ENCODE data around the gene AMZ2.
A peak's percentile ranks its signal among the peaks of the same experiment; 100 is the strongest.
"Not testable (repeated sequence)": the region's sequence is repeated elsewhere in the genome, so short reads cannot be mapped to it uniquely, and the experiment has no call there.

AMZ2 gene

DNA sequence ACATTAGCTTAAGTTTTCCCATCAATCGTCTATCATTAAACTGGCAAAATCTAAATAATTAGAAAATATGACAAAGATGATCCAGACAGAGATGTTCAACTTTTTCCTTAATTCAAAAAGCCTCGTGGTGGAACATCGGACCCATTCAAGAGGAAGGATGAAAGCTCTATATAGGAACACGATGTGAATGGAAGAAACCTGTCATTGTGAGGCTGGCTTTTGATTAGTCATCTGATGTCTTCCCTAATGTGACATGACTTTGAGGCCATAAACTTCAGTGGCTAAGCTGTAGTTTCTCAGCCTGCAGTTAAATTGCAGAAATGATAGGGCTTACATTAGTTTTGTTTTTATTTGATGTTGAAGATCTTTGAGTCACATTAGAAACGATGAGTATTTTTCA is 1.0 kb downstream of the AMZ2 start:
- no peak for DNase-seq (ENCODE audit: low read depth in 1 of 2, low spot score in 1 of 2)

DNA sequence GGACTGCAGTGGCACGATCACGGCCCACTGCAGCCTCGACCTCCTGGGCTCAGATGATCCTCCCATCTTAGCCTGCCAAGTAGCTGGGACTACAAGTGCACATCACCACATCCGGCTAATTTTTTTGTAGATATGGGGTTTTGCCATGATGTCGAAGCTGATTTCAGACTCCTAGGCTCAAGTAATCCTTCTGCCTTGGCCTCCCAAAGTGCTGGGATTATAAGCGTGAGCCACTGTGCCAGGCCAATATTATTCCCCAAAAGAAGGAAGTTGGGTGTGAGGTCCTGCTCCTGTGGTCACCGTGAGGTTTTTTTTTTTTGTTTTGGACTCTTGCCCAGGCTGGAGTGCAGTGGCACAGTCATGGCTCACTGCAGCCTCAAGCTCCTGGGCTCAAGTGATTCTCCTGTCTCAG is 1.5 kb downstream of the AMZ2 start:
- DNase-seq (ENCODE audit: low read depth in 1 of 2, low spot score in 1 of 2), result no peak

DNA sequence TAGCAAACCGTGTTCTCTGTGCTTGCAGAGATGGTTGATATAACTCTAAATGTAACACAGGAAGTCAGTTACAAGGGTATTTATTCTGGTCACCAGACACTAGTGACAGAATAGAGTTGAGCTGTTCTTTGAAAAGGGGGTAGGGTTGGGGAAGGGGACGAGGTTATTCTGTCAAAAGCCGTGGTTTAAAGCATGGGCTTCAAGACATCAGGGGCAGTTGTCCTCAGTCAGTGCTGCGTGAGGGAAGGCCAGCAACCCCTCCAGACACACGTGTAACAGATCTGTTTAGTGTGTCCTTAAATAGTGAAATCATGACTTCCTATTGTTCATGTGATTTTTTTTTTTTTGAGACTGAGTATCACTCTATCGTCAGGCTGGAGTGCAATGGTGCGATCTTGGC is 5.6 kb downstream of the AMZ2 start:
- DNase-seq (ENCODE audit: low read depth in 1 of 2, low spot score in 1 of 2), result not testable (repeated sequence)

DNA sequence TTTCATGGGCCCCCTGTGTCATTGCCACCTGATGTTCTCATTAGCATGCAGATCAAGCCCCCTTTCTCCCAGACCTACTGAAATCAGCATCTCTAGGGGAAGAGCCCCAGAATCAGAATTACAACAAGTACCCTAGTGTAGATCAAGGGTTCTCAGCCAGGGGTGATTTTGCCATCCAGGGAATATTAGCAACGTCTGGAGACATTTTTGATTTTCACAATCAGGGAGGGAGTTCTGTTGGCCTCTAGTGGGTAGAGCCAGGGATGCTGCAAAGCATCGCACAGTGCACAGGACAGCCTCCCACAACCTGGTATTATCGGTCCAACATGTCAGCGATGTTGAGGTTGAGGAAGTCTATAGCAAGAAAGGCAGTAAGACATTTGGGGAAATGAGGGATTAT is 7.3 kb downstream of the AMZ2 start:
- DNase-seq (ENCODE audit: low read depth in 1 of 2, low spot score in 1 of 2), result no peak

DNA sequence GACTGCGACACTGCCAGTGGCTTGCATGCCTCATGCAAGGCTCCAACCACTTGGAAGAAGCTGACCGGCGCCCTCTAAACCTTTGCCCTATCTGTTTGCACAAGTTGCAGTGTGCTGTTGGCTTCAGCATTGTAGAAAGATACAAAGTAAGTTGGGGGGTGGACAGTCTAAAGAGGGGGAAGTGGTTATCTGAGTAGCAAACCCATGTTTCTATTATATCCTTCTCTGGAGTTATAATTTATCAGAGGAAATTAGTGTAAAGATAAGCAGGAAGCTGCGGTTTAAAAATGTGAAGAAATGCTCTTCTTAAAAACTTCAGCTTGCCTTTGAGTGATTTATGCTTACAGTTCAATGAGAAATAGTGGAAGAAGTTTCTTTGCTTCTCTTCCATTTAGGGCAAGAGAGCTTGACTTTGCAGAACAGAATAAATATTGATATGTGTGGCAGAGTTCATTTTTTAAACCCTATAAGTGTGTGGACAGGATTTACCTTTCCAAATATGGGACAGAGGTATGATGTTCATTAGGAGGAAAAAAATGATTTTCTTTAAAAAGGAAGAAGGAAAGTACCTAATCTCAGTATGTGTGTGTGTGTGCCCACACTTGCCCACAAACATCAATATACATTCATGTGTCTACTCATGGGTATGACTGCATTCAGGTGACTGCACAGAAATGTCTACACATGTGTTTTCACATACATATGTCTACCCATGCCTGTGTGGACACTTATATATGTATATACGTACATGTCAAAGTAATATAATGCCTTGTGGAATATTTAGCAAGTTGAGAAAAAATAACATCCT is 8.1 kb downstream of the AMZ2 start:
- no peak for DNase-seq (ENCODE audit: low read depth in 1 of 2, low spot score in 1 of 2)

DNA sequence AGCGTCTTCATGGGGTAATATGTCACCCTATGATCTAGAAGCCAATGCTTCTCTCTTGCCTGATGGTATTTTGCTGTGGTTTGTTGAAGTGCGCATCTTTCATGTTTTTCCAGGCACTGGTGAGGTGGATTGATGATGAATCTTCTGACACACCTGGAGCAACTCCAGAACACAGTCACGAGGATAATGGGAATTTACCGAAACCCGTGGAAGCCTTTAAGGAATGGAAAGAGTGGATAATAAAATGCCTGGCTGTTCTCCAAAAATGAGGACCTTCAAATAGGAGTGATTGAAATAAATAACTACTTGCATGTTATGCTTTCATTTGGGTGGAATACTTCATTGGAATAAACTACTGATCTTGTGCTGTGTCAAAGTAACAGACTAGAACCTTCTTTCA is 8.9 kb downstream of the AMZ2 start:
- not testable (repeated sequence) for DNase-seq (ENCODE audit: low read depth in 1 of 2, low spot score in 1 of 2)

DNA sequence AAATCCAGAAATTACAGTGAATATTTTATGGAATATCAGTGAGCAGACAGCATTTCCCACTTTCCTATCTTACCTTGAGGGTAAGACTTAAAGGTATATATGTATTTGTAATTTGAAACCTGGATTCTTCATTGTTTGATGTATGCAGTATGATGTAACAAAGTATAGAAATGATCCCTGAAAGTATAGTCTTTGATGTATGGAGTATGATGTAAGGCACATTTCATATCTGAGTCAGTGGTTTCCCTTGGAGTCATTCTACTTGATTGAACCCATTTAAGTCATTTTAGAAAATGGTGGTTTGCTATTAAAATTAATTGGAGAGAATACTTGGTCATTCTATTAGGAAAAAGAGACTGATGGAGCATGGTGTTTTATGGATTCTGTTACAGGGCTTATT is 10.1 kb downstream of the AMZ2 start:
- DNase-seq (ENCODE audit: low read depth in 1 of 2, low spot score in 1 of 2), result no peak

DNA sequence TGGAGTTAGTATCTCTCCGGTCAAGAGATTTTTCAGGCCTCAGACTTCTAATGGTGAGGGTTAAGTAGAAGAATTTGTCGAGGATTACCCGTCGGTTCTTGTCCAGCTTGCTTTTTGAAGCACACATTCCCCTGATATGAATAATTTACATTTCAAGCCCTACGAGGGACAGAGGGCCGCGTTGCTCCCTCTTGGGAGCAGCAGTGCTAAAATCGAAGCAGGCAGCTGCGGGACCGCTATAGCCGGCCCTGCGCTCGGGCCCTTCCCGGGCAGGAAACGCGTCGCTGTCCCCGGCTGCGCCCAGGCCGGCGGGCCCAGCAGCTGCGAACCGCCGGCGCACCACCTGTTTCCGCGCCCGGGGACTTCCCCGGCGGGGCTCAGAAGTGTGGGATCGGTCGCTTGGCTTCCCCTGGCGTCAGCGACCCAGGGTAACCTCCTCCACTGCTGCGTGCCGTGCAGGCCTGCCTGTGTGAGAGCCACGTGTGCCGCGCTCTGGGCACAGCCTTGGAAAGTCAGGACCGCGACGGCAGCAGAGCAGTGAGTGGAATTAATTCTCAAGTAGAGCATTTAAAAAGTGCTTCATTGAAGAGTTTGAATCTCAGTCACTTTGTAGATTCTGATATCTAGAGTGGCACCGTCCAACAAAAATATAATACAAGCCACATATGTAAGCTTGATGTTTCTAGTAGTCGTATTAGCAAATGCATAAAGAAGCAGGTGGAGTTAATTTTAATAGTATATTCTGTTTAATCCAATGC is 11.2 kb downstream of the AMZ2 start:
- peak; percentile 53 to 68 for DNase-seq (ENCODE audit: low read depth in 1 of 2, low spot score in 1 of 2)

DNA sequence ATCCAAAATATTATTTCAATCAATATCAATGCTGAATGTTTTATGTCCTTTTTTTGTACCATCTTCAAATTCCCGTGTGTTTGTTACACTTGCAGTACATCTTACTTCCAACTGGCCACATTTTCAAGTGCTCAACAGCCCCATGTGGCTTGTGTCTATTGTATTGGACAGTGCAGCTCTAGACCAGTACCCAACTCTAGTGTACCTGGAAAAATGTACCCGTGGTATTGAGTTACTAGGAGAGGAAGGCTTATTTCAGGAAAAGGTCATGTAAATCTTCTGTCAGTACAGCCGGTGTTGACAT is 11.8 kb downstream of the AMZ2 start:
- not testable (repeated sequence) for DNase-seq (ENCODE audit: low read depth in 1 of 2, low spot score in 1 of 2)

DNA sequence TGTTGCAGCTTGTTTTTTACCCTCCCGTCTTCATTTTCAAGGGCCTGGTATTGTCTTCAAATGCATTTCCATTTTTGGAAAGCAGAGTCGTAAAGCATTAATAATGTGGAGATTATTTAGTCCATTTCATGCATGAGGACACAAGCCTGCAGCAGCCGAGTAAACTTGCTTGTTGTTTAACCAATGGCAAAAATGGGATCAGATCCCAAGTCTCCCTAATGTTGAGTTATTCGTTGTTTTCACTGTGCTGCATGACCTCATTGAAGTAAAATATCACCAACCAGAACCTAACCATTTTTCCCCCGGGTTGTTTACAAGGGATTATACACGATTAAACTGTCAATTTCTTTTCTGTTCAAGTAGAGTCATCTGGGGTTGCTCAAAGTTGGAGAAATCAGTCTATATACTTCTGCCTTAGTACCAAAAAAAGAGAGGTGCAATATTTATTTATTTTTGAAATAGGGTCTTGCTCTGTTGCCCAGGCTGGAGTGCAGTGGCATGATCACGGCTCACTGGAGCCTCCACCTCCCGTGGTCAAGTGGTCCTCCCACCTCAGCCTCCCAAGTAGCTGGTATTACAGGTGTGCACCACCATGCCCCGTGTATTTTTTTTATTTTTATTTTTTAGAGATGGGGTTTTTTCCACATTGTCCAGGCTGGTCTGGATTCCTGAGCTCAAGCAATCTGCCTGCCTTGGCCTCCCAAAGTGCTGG is 12.4 kb downstream of the AMZ2 start:
- no peak for DNase-seq (ENCODE audit: low read depth in 1 of 2, low spot score in 1 of 2)

DNA sequence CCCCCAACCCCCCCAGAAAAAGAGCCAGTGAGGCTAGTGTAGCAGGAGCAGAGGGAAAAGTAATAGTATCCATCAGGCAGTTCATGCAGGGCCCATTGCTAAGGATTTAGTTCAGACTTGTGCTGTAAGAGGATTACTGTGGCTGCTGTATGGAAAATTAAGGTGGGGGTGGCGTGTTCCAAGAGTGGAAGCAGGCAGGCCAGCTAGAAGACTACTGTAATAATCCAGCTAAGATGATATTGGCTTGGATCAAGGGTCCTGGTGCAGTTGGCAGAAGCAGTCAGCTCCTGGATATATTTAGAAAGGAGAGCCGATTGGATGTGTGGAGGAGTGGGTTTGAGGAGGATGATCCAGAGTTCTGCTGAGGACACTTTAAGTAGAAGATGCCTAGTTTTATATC is 14.6 kb downstream of the AMZ2 start:
- DNase-seq (ENCODE audit: low read depth in 1 of 2, low spot score in 1 of 2), result not testable (repeated sequence)

DNA sequence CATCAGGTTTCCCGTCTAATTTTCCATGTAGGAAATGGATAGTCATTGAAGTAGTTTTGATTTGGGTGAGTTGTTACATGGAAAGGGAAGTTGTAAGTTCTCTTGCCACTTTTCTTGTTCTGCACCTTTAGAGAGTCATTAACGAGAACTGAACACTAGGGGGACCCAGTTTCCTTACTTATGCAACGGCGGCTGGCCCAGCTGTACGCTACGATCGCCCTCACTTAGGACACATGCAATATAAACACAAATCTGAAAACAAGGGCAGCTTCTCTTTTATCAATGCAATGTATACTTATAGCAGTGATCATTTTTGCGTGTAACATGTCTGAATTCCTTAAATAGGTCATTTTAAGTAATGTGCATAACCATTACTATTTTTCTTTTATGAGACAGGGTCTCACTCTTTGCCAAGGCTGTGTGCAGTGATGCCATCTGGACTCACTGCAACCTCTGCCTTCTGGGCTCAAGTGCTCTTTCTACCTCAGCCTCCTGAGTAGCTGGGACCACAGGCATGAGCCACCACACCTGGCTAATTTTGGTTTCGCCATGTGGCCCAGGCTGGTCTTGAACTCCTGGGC is 15.3 kb downstream of the AMZ2 start:
- DNase-seq (ENCODE audit: low read depth in 1 of 2, low spot score in 1 of 2), result not testable (repeated sequence)

DNA sequence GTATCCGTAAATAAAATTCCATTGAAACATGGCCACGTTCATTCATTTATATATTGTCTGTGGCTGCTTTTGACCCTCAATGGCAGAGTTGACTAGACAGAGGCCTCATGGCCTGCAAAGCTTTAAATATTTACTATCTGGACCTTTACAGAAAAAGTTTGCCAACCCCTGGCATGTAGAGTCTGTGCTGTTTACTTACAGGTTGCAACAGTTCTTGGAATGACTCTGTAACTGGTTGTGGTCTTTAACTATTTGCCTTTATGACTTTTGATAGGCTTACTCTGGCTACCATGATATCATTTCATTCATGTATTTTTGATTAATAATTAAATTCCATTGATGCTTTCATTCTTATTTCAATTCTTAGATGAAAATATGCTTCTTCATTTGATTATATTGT is 18.0 kb downstream of the AMZ2 start:
- DNase-seq (ENCODE audit: low read depth in 1 of 2, low spot score in 1 of 2), result not testable (repeated sequence)

DNA sequence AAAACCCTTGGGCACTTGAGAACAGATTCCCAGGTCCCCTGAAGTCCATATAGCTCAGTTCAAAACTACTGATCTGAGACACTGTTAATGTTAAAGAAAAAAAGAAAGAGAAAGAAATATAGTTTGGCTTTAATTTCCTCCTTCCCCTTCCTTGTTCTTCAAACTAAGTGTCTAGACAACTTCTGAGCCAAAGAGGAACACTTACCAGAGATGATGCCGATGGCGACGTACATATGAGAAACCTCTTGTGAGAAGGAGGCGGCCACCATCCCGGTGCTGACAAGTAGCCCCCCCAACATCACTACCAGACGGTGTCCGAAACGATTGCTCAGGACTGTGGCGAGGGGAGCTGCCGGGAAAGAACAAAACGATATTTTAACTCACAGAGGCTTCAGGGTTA is 25.9 kb downstream of the AMZ2 start:
- DNase-seq (ENCODE audit: low read depth in 1 of 2, low spot score in 1 of 2), result no peak

DNA sequence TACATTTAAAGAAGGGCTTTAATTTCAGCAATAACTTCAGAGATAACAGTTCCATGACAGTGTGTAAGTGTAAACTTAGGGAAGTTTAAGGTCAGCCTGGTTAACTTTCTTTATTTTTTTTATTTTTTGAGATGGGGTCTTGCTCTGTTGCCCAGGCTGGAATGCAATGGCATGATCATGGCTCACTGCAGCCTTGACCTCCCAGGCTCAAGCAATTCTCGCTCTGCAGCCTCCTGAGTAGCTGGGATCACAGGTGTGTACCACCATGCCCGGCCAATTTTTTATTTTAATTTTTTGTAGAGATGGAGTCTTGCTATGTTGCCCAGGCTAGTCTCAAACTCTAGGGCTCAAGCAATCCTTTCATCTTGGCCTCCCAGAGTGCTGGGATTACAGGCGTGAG is 28.5 kb downstream of the AMZ2 start:
- not testable (repeated sequence) for DNase-seq (ENCODE audit: low read depth in 1 of 2, low spot score in 1 of 2)

DNA sequence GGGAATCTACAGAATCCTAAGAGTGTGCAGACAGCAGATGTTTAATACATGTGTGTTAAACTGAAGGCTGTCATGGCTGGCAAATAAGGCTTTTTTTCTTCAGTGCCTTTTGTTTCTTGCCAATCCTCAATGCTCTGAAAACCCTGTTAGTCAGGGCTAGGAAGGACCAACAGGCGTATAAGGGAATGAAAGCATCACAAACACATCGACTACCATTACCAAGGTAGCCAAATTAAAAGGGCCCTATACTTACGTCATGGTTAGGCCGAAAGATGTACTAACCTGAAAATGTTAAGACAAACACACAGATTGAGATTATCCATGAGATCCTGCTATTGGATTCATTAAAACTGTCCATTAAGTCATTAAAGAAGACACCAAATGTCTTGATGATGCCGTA is 30.0 kb downstream of the AMZ2 start:
- no peak for DNase-seq (ENCODE audit: low read depth in 1 of 2, low spot score in 1 of 2)

DNA sequence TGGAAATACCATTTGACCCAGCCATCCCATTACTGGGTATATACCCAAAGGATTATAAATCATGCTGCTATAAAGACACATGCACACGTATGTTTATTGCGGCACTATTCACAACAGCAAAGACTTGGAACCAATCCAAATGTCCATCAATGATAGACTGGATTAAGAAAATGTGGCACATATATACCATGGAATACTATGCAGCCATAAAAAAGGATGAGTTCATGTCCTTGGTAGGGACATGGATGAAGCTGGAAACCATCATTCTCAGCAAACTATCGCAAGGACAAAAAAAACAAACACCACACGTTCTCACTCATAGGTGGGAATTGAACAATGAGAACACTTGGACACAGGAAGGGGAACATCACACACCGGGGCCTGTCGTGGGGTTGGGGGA is 34.1 kb downstream of the AMZ2 start:
- DNase-seq (ENCODE audit: low read depth in 1 of 2, low spot score in 1 of 2), result not testable (repeated sequence)

DNA sequence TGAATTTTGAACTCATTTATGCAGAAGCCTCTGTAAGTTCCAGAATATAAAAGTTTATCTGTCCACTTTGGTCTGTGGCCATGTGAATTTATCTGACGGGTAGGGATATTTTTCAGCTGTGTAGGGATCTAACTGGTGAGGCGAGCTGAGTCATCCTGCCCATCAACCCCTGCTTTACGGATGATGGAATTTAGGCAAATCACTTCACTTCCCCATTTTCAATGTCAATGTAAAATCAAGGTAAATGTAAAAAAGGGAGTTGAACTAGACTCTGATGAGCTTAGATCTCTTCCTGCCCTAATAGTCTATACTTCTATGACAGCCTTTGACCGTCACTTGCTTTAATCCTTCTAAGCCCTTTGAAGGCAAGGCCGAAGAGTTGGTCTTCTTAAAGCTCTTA is 40.5 kb downstream of the AMZ2 start:
- DNase-seq (ENCODE audit: low read depth in 1 of 2, low spot score in 1 of 2), result no peak

DNA sequence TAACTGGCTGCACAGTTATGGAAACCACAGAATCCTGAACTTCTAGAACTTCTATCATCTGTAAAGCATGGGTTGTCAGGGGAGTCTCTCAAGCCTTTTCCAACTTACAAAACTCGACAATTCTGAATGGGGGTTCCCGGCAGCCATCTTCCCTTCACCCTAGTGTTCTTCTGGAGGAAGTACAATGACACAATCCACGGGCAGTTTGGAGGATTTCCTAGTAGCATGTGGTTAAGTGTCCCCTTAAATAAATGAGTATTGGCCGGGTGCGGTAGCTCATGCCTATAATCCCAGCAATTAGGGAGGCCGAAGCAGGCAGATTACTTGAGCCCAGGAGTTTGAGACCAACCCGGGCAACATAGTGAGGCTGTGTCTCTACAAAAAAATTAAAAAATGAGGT is 41.0 kb downstream of the AMZ2 start:
- DNase-seq (ENCODE audit: low read depth in 1 of 2, low spot score in 1 of 2), result no peak

DNA sequence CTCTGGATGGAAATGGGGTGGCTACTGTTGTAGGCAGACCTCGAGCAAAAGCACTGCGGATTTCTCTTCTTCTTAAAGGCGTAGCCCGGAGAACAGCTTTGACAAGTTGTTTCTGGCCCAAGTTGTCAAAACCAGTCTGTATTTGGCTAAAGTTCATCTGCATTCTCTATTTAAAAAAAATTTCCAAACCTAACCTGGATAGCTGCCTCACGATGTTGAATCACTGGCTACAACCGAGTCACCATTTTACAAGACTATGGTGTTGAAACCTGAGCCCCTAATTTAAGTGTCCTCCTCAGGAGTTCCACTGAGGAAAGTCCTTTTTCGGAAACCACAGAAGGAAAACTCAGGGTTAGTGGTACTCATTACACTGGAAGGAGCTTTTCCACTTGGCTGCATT is 41.6 kb downstream of the AMZ2 start:
- no peak for DNase-seq (ENCODE audit: low read depth in 1 of 2, low spot score in 1 of 2)

DNA sequence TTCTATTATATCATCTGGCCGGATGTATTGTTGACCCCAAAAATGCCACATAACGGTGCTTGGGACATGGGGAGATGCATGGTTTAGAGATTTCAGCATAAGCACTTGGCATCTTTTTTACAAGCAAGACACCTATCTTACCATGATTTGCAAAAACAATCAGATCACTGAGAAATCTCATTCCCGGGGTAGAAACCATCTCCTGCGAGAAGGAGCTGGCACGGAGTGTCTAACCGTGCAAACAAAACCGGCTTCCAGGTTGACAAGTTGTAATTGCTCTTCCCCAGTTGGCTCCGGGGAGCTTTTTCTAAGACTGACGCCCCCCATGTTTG is 42.1 kb downstream of the AMZ2 start:
- no peak for DNase-seq (ENCODE audit: low read depth in 1 of 2, low spot score in 1 of 2)

Measured in stimulated activated CD4-positive, alpha-beta T cell treated with anti-CD3 and anti-CD28 coated beads, Interleukin-15, amount 100 ng/mL, for 1 hour (primary cell).